T-helper 2 cell (primary cell): Measurements from ENCODE around the gene NYAP2.

Source experiments
- DNase-seq, 5 experiments: peaks; one replicate each; pipeline versions ENCODE4 v3.0.0 to v3.0.0-alpha.2; 2012 to 2022
- total RNA-seq, 2 donors: gene quantifications; one replicate each; lab custom pipeline; 2026; lab: John Stamatoyannopoulos, UW

The NYAP2 gene
- 0 to 0.31 reads per million in 2 donors for total RNA-seq

DNA sequence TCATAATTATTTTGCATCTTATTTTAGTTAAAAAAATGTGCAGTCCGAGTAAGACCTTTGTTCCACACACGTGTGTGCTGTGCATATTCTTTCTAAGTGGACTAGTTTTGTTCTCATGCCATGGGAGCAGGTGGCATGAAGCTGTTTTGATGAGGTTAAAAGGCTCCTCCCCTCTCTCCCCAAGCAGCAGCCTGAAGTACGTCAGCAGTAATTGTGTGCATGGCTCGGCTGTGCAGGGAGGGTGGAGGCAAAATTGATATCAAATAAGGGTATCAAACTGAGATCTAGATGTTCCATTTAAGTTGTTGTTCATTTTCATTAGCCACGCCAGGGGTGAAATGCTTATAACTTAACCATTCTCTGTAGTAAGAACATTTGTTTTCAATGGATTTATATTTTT lies at the start of gene NYAP2:
Gene NYAP2 (plus strand): TSS at position 207 of the 400 bp plus-strand sequence. CDS start 9,171 bp downstream, outside the sequence.
- DNase-seq = peak in 1 of 5 experiments; percentile 5

DNA sequence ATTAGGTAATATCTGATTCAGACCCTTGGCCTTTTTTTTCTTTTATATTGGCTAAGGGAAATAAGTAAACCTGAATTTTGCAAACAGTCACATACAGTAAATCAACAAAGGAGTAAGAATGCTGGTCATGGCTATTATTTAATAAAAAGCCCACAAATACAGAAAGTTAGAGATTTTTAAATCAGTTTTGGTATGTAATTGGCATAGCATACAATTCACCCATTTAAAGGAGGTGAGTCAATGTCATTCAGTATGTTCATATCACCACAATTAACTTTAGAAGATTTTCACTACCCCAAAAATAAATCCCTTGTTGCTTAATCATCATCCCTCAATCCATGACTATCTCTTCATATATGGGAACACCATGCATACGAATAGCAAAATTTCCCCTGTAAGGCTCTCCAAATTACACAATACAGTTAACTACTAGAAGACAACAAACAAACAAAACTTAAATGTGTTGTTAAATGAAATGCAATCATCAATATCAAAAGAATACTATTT lies 45.9 kb upstream of the NYAP2 start:
- DNase-seq = no peak

DNA sequence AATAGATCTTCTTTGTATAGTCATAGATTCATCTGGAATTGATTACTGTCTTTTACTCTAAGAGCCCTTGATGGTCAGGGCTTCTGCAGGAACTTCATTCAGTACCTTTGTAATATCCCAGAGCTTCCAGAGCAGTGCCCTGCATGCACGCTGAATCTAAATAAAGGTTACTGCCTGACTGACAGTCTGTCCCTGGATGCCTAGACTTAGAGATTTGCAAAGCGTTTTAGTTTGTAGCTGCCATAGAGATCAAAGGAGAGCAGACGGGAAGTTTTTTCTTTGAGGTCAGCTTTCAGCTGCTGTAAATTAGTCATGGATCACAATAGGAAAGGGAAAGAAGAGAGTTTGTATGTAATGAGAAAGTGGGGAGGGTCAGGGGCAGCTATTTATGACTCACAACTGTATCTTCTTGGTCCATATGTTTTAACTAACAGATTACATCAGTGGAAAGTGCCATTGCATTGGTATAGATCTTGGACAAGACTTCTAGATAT lies 45.2 kb upstream of the NYAP2 start:
- no peak for DNase-seq

DNA sequence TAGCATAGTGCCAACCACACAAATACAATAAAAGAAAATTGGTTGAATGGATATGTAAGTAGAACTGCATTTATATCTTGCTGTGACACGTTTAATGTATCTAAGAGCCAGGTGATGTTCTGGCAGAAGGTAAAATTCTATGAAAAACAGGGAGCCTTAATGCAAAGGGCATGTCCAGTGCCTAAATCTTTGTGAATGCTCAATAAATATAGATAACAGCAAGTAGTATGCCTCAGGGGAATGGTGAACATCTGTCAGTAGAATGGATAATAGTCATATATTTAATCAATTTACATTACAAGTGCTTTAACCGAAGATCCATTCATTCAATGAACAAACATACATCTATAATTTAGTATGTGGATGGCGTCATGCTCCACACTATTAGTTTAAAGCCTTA lies 43.7 kb upstream of the NYAP2 start:
- no peak for DNase-seq

DNA sequence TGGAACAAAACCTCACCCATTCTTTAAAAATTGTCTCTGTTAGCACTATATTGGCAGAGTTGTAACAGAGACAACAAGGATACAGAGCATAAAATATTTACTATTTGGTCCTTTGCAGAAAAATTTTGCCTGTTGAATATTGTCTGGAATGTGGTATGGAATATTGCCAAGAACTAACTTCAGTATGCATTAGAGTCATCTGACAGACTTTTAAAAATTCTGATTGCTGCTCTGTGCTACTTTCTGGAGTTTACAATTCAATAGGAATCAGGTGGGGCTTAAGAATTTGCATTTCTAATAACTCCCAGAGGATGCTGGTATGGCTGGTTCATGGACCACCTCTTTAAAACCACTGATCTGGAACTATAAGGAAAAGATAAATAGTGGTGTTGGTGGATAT lies 32.8 kb upstream of the NYAP2 start:
- no peak for DNase-seq

DNA sequence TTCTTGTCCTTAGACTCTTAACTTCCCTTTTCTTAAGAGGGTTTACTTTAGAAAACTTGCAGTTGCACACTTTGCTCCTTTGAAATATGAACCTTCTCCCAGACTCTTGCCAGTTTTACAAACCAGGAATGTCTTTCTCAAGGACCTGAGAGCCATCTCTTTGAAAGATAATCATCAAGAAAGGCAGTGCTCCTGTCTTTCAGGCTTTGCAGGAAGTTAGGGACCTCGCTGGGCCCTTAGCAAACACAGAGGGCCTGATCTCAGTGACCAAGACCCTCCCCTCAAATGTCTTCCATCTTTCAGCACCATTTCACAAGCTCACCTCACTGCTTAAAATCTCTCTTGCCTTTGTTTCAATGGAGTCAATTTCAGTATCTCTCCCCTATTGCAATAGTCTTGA lies 32.0 kb upstream of the NYAP2 start:
- no peak for DNase-seq

DNA sequence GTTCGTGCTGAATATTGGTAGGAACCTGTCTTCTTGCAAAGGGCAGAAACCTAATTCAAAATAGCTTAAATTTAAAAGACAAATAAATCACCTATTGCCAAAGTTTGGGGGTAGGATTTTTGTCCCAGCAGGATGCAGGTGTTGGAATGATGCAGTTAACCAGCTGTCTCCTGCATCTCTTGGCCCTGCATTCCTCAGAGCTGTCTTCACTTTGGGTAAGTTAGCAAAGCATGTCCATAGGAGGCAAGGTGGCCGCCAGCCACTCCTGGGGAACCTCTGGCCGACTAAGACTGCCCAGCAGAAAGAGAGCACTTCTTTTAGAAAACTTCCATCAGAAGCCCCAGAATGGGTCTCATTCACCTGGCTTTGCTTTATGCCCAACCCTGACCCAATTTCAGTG lies 20.5 kb upstream of the NYAP2 start:
- DNase-seq = no peak

DNA sequence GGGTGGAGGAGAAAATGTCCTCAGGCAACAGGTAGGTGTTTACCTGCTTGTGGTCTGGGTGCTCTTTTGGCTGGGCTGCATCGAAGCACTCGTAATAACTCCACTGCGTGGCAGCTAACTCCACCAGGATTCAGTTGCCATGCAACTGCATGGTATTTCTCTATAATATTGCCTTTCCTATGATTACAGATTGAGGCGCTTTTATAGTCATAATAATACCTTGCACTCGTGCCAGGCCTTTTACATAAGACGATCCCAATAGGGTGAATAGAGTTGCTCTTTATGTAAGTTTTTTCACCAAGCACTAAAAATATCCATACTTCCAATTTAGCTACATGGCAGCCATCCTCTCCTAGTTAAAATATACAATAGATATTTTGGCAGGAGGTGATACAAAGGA lies 19.7 kb upstream of the NYAP2 start:
- no peak for DNase-seq

DNA sequence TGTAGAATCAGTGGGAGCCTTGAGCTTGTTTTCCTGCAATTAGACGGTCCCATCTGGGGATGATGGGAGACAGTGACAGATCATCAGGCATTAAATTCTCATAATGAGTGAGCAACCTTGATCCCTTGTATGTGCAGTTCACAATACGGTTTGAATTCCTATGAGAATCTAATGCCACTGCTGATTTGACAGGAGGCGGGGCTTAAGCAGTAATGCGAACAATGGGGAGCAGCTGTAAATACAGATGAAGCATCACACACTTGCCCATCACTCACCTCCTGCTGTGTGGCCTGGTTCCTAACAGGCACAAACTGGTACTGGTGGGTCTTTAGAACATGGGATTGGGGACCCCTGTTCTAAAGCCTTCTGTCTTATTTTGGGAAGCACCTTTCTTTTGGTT lies 17.9 kb upstream of the NYAP2 start:
- no peak for DNase-seq

DNA sequence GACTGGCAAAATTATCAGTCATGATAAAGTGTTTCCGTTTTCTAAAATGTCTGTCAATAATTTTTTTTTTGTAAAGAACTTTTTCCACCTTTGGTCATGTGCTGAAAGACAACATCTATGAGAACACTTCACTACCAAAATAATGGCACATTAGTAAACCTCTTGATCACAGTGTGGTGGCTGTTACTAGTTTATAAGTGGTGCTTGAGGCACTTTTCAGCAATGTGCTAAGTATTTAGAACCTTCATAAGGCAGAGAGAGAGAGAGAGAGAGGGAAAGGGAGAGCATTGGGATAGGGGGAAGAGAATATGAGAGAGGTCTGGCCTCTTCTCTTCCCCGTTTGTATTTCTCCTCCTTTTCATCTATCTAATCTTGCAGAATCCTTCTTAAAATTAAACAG lies 1.1 kb upstream of the NYAP2 start:
- DNase-seq = no peak

DNA sequence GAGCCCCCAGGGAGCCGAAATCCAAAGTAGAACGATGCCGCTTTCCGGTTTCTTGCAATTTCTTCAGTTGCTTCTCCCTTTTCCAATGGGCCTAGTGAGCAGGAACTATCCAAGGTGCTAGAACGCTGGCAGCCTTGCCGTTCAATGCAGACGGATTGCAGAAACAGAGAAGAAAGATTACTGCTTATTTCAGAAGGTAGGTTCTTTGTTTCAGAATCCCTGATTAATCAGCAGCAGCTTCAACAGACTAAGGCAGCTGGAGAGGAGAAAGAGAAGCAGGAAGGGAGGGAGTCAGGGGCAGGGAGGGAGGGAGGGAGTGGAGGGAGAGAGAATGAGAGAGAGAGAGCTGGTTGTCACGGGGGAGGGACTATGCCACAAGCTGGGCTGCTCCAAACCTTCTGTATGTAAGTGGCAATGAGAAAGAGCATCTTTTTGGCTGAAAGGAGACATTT lies 576 bp downstream of the NYAP2 start:
- DNase-seq = no peak

DNA sequence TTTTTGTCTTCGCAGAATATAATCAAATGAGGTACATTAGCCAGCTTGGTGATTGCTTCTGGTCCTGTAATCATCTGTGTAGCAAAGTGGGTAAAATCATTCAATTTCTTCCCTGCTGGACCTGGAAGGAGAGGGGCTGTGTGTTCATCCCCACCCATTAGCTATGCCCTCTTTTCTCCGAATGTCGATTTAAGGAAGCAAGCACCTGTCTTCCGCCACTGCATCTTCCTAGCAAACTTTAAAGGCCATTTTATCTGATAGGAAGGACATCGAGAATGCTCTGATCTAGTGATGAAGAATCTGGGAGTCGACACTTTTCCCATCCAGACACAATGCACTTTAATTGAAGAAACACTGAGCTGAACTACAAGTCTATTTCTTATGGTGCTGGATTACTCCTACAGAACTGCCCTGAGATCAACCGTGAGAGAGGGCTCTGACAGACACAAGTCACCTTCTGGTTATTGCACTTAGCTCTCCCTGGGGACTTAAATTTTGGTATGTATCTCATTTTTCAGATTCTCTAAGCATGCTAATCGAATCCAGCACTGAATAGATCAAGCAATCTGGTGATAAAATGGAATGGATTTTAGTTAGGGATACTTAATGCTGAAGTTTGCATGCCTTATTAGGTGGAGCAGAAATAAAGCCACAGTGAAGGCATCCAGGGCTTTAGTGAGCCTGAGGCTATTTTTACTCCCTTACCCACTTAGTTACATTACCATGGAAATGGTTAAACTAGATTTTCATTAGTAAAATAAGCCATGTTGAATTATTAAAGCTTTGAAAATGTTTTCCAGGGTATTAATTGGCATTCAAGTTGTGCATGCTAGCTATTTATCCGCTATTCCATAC lies 1.3 kb downstream of the NYAP2 start:
- no peak for DNase-seq

DNA sequence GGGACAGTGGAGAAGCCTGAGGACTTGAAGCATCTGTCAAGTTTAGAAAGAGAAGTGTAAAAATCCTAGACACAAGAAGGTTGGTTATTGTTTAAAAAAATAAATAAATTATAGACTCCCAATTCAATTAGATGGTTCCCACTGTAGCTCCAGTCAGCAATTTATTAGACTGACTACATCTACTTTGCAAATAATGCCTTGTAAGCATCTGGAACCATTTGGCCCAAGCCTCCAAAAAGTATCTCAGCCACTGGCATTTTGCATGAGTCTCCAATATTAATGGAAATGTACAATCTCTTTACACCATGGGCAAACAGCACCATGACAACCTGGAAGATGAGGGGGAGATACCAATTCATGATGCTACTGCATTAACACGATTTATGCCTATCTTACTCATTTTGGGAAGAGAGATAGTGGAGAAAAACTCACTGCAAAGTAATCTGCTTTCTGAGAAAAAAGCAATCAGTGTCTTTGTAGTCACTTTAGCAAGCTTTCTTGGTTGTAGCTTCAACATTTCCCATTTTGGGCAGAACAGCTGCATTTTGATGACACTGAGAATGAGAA lies 2.8 kb downstream of the NYAP2 start:
- no peak for DNase-seq

DNA sequence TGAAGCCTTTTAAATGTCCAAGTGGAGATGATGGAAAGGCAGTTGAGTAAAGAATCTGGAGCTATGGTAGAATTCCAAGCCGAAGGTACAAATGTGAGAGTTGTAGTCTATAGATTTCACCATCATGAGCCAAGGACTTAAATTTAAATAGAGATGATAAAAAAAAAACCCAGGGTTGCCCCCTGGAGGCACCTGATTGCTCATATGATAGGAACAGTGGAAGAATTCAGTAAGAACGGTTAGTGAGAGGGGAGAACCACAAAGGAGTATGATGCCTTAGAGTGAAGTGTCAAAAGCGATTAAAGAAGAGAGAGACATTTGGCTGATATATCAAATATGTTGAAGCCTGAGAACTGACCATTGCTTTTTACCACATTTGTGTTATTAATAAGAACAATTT lies 11.9 kb downstream of the NYAP2 start:
- DNase-seq = peak in 1 of 5 experiments; percentile 1

DNA sequence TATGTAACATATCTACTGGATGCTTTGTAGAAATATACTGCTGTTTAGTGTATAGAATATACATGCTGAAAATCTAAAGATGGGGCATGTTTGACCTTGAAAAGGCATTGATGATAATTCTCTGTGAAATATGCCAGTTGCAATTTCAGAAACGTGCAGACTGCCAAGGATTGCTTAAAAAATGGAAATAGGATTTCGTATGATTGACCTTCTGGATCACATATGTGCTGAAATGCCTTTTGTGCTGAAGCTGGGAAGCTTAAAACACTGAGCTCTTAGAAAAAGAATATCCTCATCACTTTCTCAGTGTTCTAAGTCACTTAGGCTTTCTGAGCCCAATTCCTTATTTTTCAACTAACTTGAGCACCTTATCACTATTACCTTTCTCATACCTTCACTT lies 14.3 kb downstream of the NYAP2 start:
- DNase-seq = no peak

DNA sequence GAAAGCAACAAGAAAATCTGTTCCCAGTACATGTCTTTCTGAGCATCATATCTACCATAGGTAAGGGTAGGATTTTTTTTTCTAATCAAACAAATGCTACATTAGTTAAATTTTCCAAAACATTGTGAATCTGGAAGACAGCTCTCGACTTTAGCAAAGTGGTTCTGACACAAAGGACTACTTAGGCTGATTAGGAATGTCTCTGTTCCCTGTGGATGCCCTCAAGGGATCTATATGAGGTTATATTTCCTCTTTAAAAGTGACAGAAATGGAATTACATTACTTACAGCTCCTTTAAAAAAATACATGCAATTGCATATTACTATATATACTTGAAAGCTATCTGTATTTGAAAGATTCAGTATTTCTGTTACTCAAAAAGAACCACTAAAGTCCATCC lies 15.4 kb downstream of the NYAP2 start:
- DNase-seq = no peak

DNA sequence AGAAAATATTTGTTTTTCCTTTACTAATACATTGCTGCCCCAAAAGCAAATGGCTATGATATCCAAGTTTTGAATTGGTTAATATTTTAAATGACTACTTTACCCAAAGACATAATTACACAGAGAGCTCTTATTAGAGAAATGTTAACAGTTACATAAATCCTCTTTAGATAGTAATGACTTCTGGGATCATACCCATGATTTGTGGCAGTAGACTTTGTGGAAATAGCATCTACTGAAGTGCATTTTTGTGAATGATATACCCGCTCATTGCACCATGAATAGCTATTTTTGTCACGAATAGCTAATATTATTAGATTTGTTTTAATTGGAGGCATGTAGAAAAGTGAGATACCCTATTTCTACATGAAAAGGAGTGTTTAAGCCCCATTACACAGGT lies 15.8 kb downstream of the NYAP2 start:
- DNase-seq = no peak

DNA sequence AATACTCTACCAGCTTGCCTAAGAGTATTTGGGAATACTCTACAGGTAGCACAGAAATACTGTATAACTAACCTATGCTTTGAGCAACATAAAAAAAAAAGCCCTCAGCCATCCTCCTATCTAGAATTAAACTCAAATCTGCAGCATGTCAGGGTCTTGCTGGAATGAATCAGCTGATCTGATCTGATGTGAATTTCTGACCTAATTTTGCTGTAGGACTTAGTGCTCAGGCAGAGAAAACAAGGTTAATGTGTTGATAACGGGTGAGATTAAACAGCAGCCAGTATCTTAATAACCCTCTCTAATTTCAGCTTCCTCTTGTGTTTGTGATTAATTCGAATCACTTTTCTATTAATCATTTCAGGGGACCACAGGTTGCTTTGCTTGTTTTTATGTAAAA lies 16.3 kb downstream of the NYAP2 start:
- DNase-seq = no peak

DNA sequence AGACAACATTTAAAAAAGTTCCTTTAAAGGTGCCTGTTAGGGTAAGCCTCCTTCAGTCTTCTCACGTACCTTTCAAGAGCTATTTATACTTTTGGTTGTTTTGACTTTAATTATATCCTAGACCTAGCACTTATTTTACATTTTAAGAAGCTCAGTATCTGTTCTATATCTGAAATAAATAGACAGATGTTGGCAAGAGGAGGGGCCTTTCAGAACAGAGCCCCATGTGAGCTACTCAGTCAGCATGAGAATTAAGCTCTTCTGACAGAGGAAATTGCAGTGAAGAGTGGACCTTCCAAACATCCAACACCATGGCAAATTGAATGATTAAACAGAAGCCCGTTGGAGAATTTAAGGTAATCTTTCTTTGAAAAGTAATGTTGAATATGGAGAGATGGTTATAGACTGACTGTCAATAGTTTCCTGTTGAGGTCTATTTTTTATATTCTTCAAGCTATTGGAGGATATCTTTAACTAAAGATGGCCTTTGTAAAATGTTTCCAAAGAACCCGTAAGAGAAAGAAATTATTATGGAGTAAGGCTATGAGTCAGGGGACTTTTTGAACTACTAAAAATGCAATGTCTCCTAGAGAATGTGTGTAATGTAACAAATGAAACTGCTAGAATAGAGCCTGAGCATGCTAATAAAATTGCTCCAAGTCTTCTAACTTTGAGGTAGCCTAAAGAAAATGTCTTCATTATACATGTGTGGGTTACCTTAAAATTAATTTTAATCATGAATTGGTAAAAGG lies 17.3 kb downstream of the NYAP2 start:
- DNase-seq = no peak

DNA sequence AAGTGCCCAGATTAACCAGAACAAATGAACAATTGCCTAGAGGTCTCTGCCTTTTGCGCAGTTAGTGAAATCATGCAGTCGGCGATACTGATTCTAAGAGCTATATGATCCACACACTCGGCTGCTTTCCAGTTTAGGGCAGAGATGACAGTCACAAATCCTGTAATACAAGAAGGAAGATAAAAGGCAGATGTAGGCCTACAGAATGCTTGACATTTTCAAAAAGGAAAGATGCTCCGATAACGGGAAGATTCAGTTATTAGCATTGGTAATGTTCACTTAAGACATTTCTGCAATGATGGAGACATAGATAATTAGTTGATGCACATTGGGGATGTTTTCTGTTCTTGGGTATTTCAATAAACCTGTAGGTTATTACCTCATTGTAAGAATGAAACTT lies 19.5 kb downstream of the NYAP2 start:
- no peak for DNase-seq

DNA sequence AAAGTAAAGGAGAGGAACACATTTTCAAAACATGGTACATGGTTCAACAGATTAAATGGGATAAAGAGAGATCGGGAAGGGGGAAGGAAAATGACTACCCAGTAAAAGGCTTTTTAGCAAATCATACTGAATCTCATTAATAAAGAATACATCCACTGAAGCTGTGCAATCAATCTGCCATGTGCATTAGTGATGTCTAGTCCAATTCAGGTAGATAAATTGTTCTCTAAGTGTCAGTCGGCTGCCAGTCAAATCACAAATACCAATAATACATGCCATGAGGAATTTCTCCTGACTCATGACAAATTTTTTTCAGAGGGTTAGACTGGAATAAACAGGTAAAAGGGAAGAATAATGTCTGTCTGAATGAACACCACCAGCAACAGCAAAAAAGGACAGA lies 22.6 kb downstream of the NYAP2 start:
- no peak for DNase-seq

DNA sequence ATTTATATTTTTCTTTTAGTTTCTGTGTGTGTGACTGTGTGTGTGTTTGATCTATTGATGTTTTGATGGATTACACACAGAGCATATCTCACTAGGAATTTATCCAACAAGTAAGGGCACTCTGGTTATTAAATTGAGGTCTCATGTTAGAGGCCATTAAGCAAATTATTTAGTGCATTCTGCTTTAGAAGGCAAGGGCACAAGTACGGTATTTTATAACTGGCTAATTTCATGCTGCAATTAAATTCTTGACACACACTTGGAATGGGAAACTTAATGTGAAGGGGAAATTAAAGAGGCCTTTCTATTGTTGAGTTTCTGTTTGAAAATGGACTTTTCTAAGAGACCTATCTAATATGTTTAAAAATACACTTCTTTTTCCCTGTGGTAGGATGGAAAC lies 25.8 kb downstream of the NYAP2 start:
- DNase-seq = no peak

DNA sequence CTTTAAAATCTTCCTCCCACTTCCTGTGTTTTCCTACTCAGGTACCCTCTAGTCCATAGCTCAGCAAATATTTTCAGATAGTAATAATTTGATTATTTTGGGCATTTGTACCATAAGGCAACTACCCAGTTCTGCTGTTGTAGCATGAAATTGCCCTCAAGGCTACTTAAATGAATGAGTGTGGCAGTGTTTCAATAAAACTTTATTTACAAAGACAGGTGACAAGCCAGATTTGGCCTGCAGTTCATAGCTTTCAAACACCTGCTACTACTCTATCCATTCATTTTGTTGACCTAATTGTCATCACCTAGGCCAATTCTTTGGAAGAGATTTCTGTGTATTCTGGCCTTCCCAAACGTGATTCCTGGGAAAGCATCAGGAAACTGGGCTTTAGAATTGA lies 28.9 kb downstream of the NYAP2 start:
- DNase-seq = no peak
